Left lung (tissue), 10 donors: ENCODE measurements around the gene EZH1. TPM values are rescaled to one million over a fixed set of nuclear protein-coding genes. Genes with fewer than 3 reads are reported as not detected.

ENCODE experiments used
- ATAC-seq: fragments of 200-7000 bp; cut with Tn5 transposase; one replicate; pipeline ENCODE4 v1.9.1; 2020; ENCODE audit warnings: moderate library complexity
- DNase-seq, 4 donors: peaks; one replicate each; pipeline ENCODE4 v3.0.0-alpha.2; 2013 to 2020
- H3K27ac ChIP-seq, 2 donors: fragments of 200-600 bp; sonication (generic) in 1 of 2; one replicate each; pipeline versions ENCODE4 v1.5.0 to v1.8.0; 2020 to 2021
- H3K27me3 ChIP-seq, 2 donors: fragments of 200-600 bp; sonication (generic) in 1 of 2; one replicate each; pipeline versions ENCODE4 v1.5.0 to v1.8.0; 2020 to 2021
- H3K36me3 ChIP-seq, 2 donors: fragments of 200-600 bp; sonication (generic) in 1 of 2; one replicate each; pipeline versions ENCODE4 v1.5.0 to v1.8.0; 2020 to 2021
- H3K4me1 ChIP-seq, 2 donors: fragments of 200-600 bp; one replicate each; pipeline ENCODE4 v1.8.0; 2021
- H3K4me3 ChIP-seq, 2 donors: fragments of 200-600 bp; sonication (generic) in 1 of 2; one replicate each; pipeline versions ENCODE4 v1.5.0 to v1.8.0; 2020 to 2021; ENCODE audit warnings: mild to moderate bottlenecking in 1 of 2
- H3K9me3 ChIP-seq, 2 donors: fragments of 200-600 bp; sonication (generic) in 1 of 2; one replicate each; pipeline versions ENCODE4 v1.5.0 to v1.8.0; 2020 to 2021
- CTCF ChIP-seq, 2 donors: fragments of 200-600 bp; sonication (generic) in 1 of 2; IDR thresholded peaks; one replicate each; pipeline versions ENCODE4 v1.5.0 to v1.8.0; 2021; ENCODE audit warnings: antibody characterized with exemption in 2 of 2
- intact Hi-C, 2 donors: fragments of 100-400 bp; cut with DNase I; formaldehyde crosslinking; loops; one replicate each; pipeline versions ENCODE4 v1.11.2 to v1.14.2; 2022
- polyA plus RNA-seq, 6 donors: library from polyadenylated mRNA; unstranded; fragments of 120-200 nt; gene quantifications; one replicate each; pipeline ENCODE4 v1.2.1, GENCODE V29; 2013; ENCODE audit not compliant: insufficient read length in 6 of 6
- total RNA-seq, 2 donors: library from RNA; stranded (reverse); fragmentation: NEBNext Ultra II Directional; extraction: Animal tissue kit (Norgen Biotek cat#: 25700); gene quantifications; one replicate each; pipeline ENCODE4 v1.2.1, GENCODE V29; 2021
- donor health status: DM: no; HTN: yes; CAD: no.
- donor health status: DM: no; HTN: no; CAD: no.

Gene EZH1
- total and polyA plus RNA-seq, 8 donors: 31.5 to 45.9 (median 36.8) TPM

GRCh38 chr17:42684929-42685556 lies 59.8 kb downstream of the EZH1 start:
- DNase-seq: peak in 1 of 4 donors; percentile 74
- intact Hi-C loops: no loop called here
- Histone ChIP-seq H3K9me3 (no peaks in the 10 kb centered on the region), H3K27me3 (peaks cover 0 to 33% of the 10 kb centered on the region in 2 donors), H3K4me3 (no peak overlapping the region), H3K4me1 (peaks cover 23 to 38% of the 10 kb centered on the region in 2 donors), H3K36me3 (no peaks in the 10 kb centered on the region), H3K27ac (no peak overlapping the region)
- TF ChIP-seq CTCF (IDR thresholded peaks at IDR 0.05): no peak
- ATAC-seq: no peak

GRCh38 chr17:42683407-42684034 lies 61.3 kb downstream of the EZH1 start:
- DNase-seq: peak in 1 of 4 donors; percentile 79
- peaks cover 36 to 53% of the 10 kb centered on the region in 2 donors for H3K4me1 ChIP-seq

GRCh38 chr17:42682722-42683403 lies 62.0 kb downstream of the EZH1 start:
- TF ChIP-seq CTCF (IDR thresholded peaks at IDR 0.05): no peak
- Histone ChIP-seq H3K36me3 (no peaks in the 10 kb centered on the region), H3K27ac (peak overlapping the region; percentile 41 to 74), H3K27me3 (peaks cover 0 to 33% of the 10 kb centered on the region in 2 donors), H3K4me3 (peak overlapping the region; percentile 37 to 42), H3K4me1 (peaks cover 37 to 57% of the 10 kb centered on the region in 2 donors), H3K9me3 (no peaks in the 10 kb centered on the region)
- peak; percentile 1 for ATAC-seq
- intact Hi-C loops: no loop called here
- DNase-seq: peak in 2 of 4 donors; percentile 44 to 83

More at GRCh38 chr17:42683407-42684034, 61.3 kb downstream of the EZH1 start:
- TF ChIP-seq CTCF (IDR thresholded peaks at IDR 0.05): no peak
- peaks cover 0 to 33% of the 10 kb centered on the region in 2 donors for H3K27me3 ChIP-seq
- H3K36me3 ChIP-seq: no peaks in the 10 kb centered on the region
- H3K4me3 ChIP-seq: peak overlapping the region; percentile 5 to 42
- H3K9me3 ChIP-seq: no peaks in the 10 kb centered on the region
- peak; percentile 30 for ATAC-seq
- no peak overlapping the region for H3K27ac ChIP-seq
- intact Hi-C loops: no loop called here

- H3K27me3 ChIP-seq: peaks cover 0 to 33% of the 10 kb centered on the region in 2 donors
- no peaks in the 10 kb centered on the region for H3K9me3 ChIP-seq
- DNase-seq (peak; percentile 69 to 84 (median 75)), ATAC-seq (peak; percentile 5)
- H3K27ac ChIP-seq: peak within 1 kb of the TSS; percentile 41 to 74
- intact Hi-C loops: no loop called here
- H3K4me3 ChIP-seq: peak within 1 kb of the TSS; percentile 37 to 42
- TF ChIP-seq CTCF (IDR thresholded peaks at IDR 0.05): no peak
- H3K36me3 ChIP-seq: no peaks in the 10 kb centered on the region
- H3K4me1 ChIP-seq: peaks cover 44 to 64% of the 10 kb centered on the region in 2 donors
Observed at GRCh38 chr17:42681976-42682721, 62.7 kb downstream of the EZH1 start, which contains the start of gene CNTNAP1. TSS of gene CNTNAP1 (plus strand) at chr17:42682531. CDS start at chr17:42682830, 299 bp downstream.
